ENCODE data around the gene PCDHGA1.

Gene PCDHGA1

GRCh38 chr5:141489841-141490240 is 159.5 kb downstream of the PCDHGA1 start:
- no peak for DNase-seq (ENCODE audit: low spot score)
- TF ChIP-seq, protein P1, sequence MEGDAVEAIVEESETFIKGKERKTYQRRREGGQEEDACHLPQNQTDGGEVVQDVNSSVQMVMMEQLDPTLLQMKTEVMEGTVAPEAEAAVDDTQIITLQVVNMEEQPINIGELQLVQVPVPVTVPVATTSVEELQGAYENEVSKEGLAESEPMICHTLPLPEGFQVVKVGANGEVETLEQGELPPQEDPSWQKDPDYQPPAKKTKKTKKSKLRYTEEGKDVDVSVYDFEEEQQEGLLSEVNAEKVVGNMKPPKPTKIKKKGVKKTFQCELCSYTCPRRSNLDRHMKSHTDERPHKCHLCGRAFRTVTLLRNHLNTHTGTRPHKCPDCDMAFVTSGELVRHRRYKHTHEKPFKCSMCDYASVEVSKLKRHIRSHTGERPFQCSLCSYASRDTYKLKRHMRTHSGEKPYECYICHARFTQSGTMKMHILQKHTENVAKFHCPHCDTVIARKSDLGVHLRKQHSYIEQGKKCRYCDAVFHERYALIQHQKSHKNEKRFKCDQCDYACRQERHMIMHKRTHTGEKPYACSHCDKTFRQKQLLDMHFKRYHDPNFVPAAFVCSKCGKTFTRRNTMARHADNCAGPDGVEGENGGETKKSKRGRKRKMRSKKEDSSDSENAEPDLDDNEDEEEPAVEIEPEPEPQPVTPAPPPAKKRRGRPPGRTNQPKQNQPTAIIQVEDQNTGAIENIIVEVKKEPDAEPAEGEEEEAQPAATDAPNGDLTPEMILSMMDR (IDR thresholded peaks at IDR 0.05; ENCODE audit: extremely low read depth, insufficient read depth, missing control alignments) = no peak
- in situ Hi-C loops (cut with MboI; ENCODE audit: low pct_unique_long_range_greater_than_20kb, low sequenced_read_pairs, unreplicated experiment) = no loop called here

- TF ChIP-seq, protein P1 (IDR thresholded peaks at IDR 0.05; ENCODE audit: extremely low read depth, insufficient read depth, missing control alignments) = no peak
- in situ Hi-C loops (cut with MboI; ENCODE audit: low pct_unique_long_range_greater_than_20kb, low sequenced_read_pairs, unreplicated experiment) = no loop called here
- DNase-seq (ENCODE audit: low spot score) = no peak
Observed at GRCh38 chr5:141490271-141490670, 160.0 kb downstream of the PCDHGA1 start.

- no peak for DNase-seq (ENCODE audit: low spot score)
- in situ Hi-C loops (cut with MboI; ENCODE audit: low pct_unique_long_range_greater_than_20kb, low sequenced_read_pairs, unreplicated experiment) = no loop called here
- TF ChIP-seq, protein P1 (IDR thresholded peaks at IDR 0.05; ENCODE audit: extremely low read depth, insufficient read depth, missing control alignments) = no peak
Observed at GRCh38 chr5:141490771-141491170, 160.5 kb downstream of the PCDHGA1 start.

- TF ChIP-seq, protein P1 (IDR thresholded peaks at IDR 0.05; ENCODE audit: extremely low read depth, insufficient read depth, missing control alignments) = no peak
- DNase-seq (ENCODE audit: low spot score) = no peak
- in situ Hi-C loops (cut with MboI; ENCODE audit: low pct_unique_long_range_greater_than_20kb, low sequenced_read_pairs, unreplicated experiment) = no loop called here
Observed at GRCh38 chr5:141491323-141492167, 161.2 kb downstream of the PCDHGA1 start.

- in situ Hi-C loops (cut with MboI; ENCODE audit: low pct_unique_long_range_greater_than_20kb, low sequenced_read_pairs, unreplicated experiment) = no loop called here
- DNase-seq (ENCODE audit: low spot score) = peak; percentile 61
- TF ChIP-seq, protein P1 (IDR thresholded peaks at IDR 0.05; ENCODE audit: extremely low read depth, insufficient read depth, missing control alignments) = no peak
Observed at GRCh38 chr5:141492168-141492885, 162.0 kb downstream of the PCDHGA1 start.

DNA sequence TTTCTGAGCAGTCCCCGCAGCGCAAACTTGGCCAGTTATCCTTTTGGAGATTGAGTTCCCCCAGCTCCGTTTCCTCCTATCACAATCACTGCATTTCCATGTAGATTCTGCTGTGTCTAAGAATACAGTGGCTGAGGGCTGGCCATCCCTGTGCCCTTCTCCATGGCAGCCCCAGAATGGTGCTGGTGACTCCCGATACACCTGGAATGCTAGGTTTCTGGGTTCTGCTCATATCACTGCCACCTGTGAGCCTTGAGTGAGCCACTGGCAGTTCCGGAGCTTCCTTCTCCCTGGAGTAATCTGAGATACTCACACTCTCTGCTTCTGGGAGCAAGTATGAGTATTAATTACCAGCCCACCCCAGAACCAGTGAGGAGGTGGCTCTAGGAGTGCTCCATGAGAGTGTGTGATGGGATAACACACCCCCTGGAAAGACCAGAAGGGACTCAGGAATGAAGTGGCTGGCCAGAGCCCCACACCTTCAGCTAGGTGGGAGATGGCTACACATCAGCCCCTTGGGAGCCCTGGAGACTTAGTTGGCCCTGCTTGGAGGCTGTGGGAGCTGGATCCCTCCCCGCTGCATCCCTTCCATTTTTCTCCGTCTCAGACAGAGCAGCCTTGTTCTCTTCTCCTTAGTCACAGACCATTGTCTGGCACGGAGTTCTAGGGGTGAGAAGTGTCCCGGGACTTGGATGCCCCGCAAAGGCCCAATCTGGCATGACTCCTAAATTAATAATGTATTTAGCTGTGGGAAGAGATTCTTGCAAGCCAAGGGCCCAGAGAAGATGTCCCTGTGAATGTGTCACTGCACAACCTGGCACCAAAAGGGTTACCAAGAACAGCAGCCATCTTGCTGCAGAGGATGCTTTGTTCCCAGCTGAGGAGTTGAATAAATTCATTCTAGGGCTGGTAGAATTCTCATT is 163.4 kb downstream of the PCDHGA1 start:
- in situ Hi-C loops (cut with MboI; ENCODE audit: low pct_unique_long_range_greater_than_20kb, low sequenced_read_pairs, unreplicated experiment) = no loop called here
- TF ChIP-seq, protein P1 (IDR thresholded peaks at IDR 0.05; ENCODE audit: extremely low read depth, insufficient read depth, missing control alignments) = no peak

More for the DNA sequence above, 163.4 kb downstream of the PCDHGA1 start:
- DNase-seq (ENCODE audit: low spot score) = no peak

Measured in GM13977 (cell line).